GM19463 (cell line): Measurements from ENCODE around the gene KRTAP12-4.
"Not testable (repeated sequence)": the region's sequence is repeated elsewhere in the genome, so short reads cannot be mapped to it uniquely, and the experiment has no call there.

Experiments used
- ATAC-seq: cut with Tn5 transposase; IDR thresholded peaks from one replicate; pipeline ENCODE4 v1.9.1; 2021; ENCODE audit warnings: mild to moderate bottlenecking, moderate library complexity; ENCODE audit not compliant: unreplicated experiment

KRTAP12-4 gene

GRCh38 chr21:44613386-44614155, 40.9 kb downstream of the KRTAP12-4 start:
- ATAC-seq = no peak

GRCh38 chr21:44612669-44613229, 41.7 kb downstream of the KRTAP12-4 start:
- ATAC-seq = no peak

- no peak for ATAC-seq
Observed at GRCh38 chr21:44612029-44612486, 42.4 kb downstream of the KRTAP12-4 start, which contains the start of gene KRTAP10-8. TSS of gene KRTAP10-8 (plus strand) at chr21:44612079. CDS start at chr21:44612101, 22 bp downstream.

GRCh38 chr21:44611551-44611950, 42.9 kb downstream of the KRTAP12-4 start:
- ATAC-seq = no peak

- not testable (repeated sequence) for ATAC-seq
Observed at GRCh38 chr21:44610157-44610843, 44.2 kb downstream of the KRTAP12-4 start.

- ATAC-seq = no peak
Observed at GRCh38 chr21:44609193-44609592, 45.3 kb downstream of the KRTAP12-4 start.

- no peak for ATAC-seq
Observed at GRCh38 chr21:44606495-44606894, 48.0 kb downstream of the KRTAP12-4 start.
